Colonic mucosa (tissue), 4 donors: Measurements from ENCODE around the gene RPS27L. TPM values are rescaled to one million over a fixed set of nuclear protein-coding genes. Genes with fewer than 3 reads are reported as not detected.

Source experiments
- DNase-seq: peaks from one replicate; pipeline ENCODE4 v3.0.0-alpha.2; 2020
- H3K27ac ChIP-seq: fragments of 200-600 bp; one replicate; pipeline ENCODE4 v1.8.0; 2021
- H3K27me3 ChIP-seq: fragments of 200-600 bp; one replicate; pipeline ENCODE4 v1.8.0; 2021
- H3K36me3 ChIP-seq: fragments of 200-600 bp; one replicate; pipeline ENCODE4 v1.8.0; 2021
- H3K4me1 ChIP-seq: fragments of 200-600 bp; one replicate; pipeline ENCODE4 v1.8.0; 2021; ENCODE audit warnings: mild to moderate bottlenecking
- H3K4me3 ChIP-seq: fragments of 200-600 bp; one replicate; pipeline ENCODE4 v1.8.0; 2021
- H3K9ac ChIP-seq, 2 donors: one replicate each; pipeline ENCODE4 v1.7.0; 2013; ENCODE audit warnings: control low read depth in 2 of 2, low read depth in 2 of 2, low read length in 2 of 2
- H3K9me3 ChIP-seq: fragments of 200-600 bp; one replicate; pipeline ENCODE4 v1.8.0; 2021
- intact Hi-C: fragments of 100-400 bp; cut with DNase I; formaldehyde crosslinking; loops from one replicate; pipeline ENCODE4 v1.14.1; 2022
- total RNA-seq, 2 donors: library from RNA; stranded (reverse); fragmentation: NEBNext Ultra II Directional in 1 of 2; extraction: Animal tissue kit (Norgen Biotek cat#: 25700) in 1 of 2; gene quantifications; one replicate each; pipeline ENCODE4 v1.2.1, GENCODE V29; 2021
- TF ChIP-seq, protein P1 (sequence below): fragments of 200-600 bp; IDR thresholded peaks from one replicate; pipeline ENCODE4 v1.8.0; 2022; ENCODE audit warnings: antibody characterized with exemption, mild to moderate bottlenecking
- donor health status: healthy.
- donor health status: DM: no; HTN: no; CAD: no.
- donor health status: DM: no; HTN: no; CAD: no.

The RPS27L gene
- total RNA-seq, 2 donors from 2014 or later: 205 to 269 TPM

DNA sequence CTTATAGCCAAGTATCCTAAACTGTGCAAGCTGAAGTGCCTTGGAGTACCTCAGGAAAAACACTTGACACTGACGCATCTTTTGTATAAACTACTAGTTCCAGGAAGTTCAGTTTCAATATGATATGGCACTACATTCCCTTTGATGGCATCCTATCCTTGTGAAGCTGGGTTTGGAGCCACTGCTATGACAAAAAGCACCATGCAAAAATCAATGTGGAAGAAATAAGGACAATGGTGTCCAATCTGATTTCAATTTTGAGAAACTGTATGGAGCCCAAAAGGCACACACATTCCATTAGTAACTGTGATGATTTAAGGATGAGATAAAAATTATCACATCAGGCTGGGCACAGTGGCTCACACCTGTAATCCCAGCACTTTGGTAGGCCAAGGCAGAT, 5.6 kb downstream of the RPS27L start:
- Histone ChIP-seq H3K36me3 (no peaks in the 10 kb centered on the region), H3K4me3 (no peak overlapping the region), H3K4me1 (no peaks in the 10 kb centered on the region), H3K9ac (no peak overlapping the region), H3K27ac (no peak overlapping the region), H3K9me3 (no peaks in the 10 kb centered on the region), H3K27me3 (no peaks in the 10 kb centered on the region)
- DNase-seq: no peak
- TF ChIP-seq, protein P1, sequence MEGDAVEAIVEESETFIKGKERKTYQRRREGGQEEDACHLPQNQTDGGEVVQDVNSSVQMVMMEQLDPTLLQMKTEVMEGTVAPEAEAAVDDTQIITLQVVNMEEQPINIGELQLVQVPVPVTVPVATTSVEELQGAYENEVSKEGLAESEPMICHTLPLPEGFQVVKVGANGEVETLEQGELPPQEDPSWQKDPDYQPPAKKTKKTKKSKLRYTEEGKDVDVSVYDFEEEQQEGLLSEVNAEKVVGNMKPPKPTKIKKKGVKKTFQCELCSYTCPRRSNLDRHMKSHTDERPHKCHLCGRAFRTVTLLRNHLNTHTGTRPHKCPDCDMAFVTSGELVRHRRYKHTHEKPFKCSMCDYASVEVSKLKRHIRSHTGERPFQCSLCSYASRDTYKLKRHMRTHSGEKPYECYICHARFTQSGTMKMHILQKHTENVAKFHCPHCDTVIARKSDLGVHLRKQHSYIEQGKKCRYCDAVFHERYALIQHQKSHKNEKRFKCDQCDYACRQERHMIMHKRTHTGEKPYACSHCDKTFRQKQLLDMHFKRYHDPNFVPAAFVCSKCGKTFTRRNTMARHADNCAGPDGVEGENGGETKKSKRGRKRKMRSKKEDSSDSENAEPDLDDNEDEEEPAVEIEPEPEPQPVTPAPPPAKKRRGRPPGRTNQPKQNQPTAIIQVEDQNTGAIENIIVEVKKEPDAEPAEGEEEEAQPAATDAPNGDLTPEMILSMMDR: no peak
- intact Hi-C loops: no loop called here

DNA sequence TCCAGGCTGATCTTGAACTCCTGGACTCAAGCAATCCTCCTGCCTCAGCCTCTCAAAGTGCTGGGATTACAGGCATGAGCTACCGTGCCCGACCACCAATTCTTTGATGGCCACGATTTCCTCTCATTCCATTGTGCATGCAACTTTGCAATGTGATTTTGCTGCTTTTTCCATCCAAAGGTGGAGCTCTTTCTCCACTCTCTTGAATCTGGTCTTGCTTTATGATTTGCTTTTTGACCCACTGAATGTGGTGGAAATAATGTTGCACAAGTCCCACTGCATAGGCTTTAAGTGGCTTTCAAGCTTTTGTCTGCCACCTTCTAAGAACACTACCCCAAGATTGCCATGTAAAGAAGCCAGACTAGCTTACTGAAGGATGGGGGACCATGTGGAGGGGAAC, 10.6 kb downstream of the RPS27L start:
- no peaks in the 10 kb centered on the region for H3K4me1 ChIP-seq
- H3K9me3 ChIP-seq: no peaks in the 10 kb centered on the region
- TF ChIP-seq, protein P1: no peak
- intact Hi-C loops: no loop called here
- H3K27ac ChIP-seq: no peak overlapping the region
- H3K9ac ChIP-seq: no peak overlapping the region
- no peaks in the 10 kb centered on the region for H3K27me3 ChIP-seq
- no peaks in the 10 kb centered on the region for H3K36me3 ChIP-seq
- H3K4me3 ChIP-seq: no peak overlapping the region
- no peak for DNase-seq

DNA sequence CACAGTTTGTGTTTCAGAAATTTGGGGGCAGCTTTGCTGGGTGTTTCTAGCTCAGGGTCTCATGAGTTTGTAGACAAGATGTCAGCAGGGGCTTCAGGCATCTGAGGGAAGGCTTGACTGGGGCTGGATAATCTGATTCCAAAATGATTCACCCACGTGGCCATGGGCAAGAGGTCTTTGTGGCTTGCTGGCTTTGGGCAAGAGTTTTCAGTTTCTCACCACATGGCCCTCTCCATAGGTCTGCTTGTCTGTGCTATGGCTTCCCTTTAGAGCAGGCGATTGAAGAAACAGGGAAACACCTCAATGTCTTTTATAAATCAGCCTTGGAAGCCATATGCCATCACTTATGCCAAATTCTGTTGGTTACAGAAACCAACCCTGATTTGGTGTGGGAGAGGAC, 11.9 kb downstream of the RPS27L start:
- no peaks in the 10 kb centered on the region for H3K4me1 ChIP-seq
- no peak overlapping the region for H3K4me3 ChIP-seq
- no peaks in the 10 kb centered on the region for H3K27me3 ChIP-seq
- DNase-seq: no peak
- no peaks in the 10 kb centered on the region for H3K9me3 ChIP-seq
- TF ChIP-seq, protein P1: no peak
- no peak overlapping the region for H3K9ac ChIP-seq
- H3K27ac ChIP-seq: no peak overlapping the region
- intact Hi-C loops: no loop called here
- H3K36me3 ChIP-seq: no peaks in the 10 kb centered on the region

DNA sequence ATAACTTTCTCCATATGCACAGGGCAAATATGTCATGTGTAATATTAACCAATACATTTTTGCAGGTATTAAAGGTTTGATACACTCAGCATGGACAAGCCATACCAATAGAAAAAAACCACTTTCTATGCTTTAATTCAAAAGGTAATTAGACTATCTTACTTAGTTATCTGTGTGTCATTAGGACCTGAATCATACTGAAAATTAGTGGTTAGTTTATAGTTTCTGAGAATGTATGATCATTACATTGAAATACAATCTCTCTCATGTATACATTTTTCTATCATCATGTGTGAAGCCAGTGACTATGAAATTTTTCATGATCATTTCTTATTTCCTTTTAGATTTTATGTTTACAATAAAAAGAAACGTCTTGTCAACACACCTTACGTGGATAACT, 16.3 kb downstream of the RPS27L start:
- Histone ChIP-seq H3K27ac (no peak overlapping the region), H3K9me3 (no peaks in the 10 kb centered on the region), H3K36me3 (no peaks in the 10 kb centered on the region), H3K27me3 (no peaks in the 10 kb centered on the region), H3K4me1 (no peaks in the 10 kb centered on the region), H3K9ac (no peak overlapping the region), H3K4me3 (no peak overlapping the region)
- intact Hi-C loops: no loop called here
- DNase-seq: no peak
- TF ChIP-seq, protein P1: no peak

DNA sequence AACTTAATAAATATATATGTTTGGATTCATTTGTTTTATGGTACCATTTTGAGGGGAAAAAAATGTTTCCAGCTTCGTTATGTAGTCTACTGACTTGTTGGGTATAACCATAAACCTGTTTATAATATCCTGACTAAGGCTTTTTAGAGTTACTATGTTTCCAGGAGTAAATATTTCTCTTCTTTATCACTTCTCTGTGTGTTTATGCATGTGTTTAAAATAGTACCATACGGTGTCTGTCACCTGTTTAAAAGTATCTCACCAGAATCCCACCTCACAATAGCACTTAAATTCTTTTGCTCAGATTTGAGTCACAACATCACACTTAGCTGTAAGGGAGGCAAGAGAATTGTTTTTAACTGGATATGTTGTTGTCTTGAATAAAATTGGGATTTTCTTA, 20.5 kb downstream of the RPS27L start:
- Histone ChIP-seq H3K4me1 (no peaks in the 10 kb centered on the region), H3K36me3 (no peaks in the 10 kb centered on the region), H3K4me3 (no peak overlapping the region), H3K9ac (no peak overlapping the region), H3K27me3 (no peaks in the 10 kb centered on the region), H3K9me3 (no peaks in the 10 kb centered on the region), H3K27ac (no peak overlapping the region)
- DNase-seq: no peak
- intact Hi-C loops: no loop called here
- TF ChIP-seq, protein P1: no peak

DNA sequence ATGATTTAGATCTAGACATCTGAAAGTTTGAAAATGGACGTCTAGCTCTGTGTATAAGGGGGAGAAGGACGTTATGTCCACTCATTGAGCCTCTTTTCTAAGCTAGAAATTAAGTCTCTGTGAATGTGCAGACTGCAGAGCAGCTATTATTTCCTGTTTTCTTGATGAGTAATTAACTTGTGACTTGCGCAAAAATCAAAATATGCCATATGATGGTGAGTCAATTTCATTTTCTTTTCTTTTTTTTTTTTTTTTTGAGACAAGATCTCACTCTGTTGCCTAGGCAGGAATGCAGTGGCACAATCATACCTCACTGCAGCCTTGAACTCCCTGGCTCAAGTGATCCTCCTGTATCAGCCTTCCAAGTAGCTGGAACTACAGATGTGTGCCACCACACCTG, 21.5 kb downstream of the RPS27L start:
- TF ChIP-seq, protein P1: no peak
- intact Hi-C loops: no loop called here
- Histone ChIP-seq H3K27me3 (no peaks in the 10 kb centered on the region), H3K9ac (no peak overlapping the region), H3K36me3 (no peaks in the 10 kb centered on the region), H3K27ac (no peak overlapping the region), H3K4me3 (no peak overlapping the region), H3K4me1 (no peaks in the 10 kb centered on the region), H3K9me3 (no peaks in the 10 kb centered on the region)
- DNase-seq: no peak
